ENCODE data around the gene SRMS. TPM values are rescaled to one million over a fixed set of nuclear protein-coding genes. Genes with fewer than 3 reads are reported as not detected.

The SRMS gene
- total RNA-seq, 1 experiment from 2014 or later: 0.79 TPM

DNA sequence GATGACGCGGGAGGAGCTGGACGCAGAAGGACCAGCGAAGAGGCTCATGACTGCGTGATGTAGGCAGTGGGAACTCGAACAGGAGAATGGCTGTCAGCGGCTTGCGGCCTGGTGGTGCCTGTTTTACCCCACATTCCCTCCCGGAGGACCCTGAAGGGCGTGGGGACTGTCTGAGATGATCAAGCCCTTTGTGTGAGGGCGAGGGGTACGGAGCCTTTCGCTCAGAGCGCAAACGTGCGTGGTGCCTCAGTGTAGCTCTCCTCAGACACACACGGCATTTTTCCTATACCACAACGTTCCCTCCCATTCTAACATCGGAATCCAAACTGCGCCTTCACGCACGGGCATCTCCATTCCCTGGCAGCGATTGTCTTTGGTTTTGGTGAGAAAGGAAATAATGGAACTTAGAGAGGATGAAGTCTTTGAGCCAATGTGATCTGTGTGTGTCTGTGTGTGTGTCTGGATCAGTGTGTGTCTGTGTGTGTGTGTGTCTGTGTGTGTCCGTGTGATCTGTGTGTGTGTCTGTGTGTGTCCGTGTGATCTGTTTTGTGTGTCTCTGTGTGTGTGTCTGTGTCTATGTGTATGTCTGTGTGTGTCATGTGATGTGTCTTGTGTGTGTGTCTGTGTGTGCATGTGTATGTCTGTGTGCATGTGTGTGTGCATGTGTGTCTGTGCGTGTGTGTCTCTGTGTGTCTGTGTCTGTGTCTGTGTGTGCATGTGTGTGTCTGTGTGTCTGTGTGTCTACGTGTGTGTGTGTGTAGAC lies 15.7 kb downstream of the SRMS start:
- no peak overlapping the region for H2BK20ac ChIP-seq (ENCODE audit: low read depth, low read length, poor library complexity, severe bottlenecking)
- Mint-ChIP-seq H3K36me3 (ENCODE audit: insufficient read depth in 1 of 3, low read depth in 3 of 3) (no peaks in the 10 kb centered on the region), H3K4me3 (no peak overlapping the region; a peak in 1 of 5 replicates), H3K27ac (peak overlapping the region in 2 of 3 experiments; percentile 0 to 2; a peak in 3 of 7 replicates), H3K27me3 (ENCODE audit: low read depth) (peaks cover 3% of the 10 kb centered on the region; the same call in 1 of the 2 replicates), H3K9me3 (no peaks in the 10 kb centered on the region), H3K4me1 (peaks cover 3 to 8% of the 10 kb centered on the region in 2 experiments; a peak in 3 of 4 replicates)
- no peaks in the 10 kb centered on the region for H3K4me1 ChIP-seq (ENCODE audit: insufficient read depth, low read length)
- no peak overlapping the region for H3K23ac ChIP-seq (ENCODE audit: insufficient read length, low read depth, low read length)
- no peaks in the 10 kb centered on the region for H3K27me3 ChIP-seq (ENCODE audit: insufficient read depth, low read length)
- peaks cover 5% of the 10 kb centered on the region for H4K20me1 ChIP-seq (ENCODE audit: control insufficient read depth, insufficient read depth, insufficient read length)
- TF ChIP-seq, protein P1, sequence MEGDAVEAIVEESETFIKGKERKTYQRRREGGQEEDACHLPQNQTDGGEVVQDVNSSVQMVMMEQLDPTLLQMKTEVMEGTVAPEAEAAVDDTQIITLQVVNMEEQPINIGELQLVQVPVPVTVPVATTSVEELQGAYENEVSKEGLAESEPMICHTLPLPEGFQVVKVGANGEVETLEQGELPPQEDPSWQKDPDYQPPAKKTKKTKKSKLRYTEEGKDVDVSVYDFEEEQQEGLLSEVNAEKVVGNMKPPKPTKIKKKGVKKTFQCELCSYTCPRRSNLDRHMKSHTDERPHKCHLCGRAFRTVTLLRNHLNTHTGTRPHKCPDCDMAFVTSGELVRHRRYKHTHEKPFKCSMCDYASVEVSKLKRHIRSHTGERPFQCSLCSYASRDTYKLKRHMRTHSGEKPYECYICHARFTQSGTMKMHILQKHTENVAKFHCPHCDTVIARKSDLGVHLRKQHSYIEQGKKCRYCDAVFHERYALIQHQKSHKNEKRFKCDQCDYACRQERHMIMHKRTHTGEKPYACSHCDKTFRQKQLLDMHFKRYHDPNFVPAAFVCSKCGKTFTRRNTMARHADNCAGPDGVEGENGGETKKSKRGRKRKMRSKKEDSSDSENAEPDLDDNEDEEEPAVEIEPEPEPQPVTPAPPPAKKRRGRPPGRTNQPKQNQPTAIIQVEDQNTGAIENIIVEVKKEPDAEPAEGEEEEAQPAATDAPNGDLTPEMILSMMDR (conservative IDR thresholded peaks at IDR 0.05): no peak
- no peak overlapping the region for H3K14ac ChIP-seq (ENCODE audit: insufficient read depth, low read length)
- no peak overlapping the region for H2BK120ac ChIP-seq (ENCODE audit: low read depth, low read length, poor library complexity, severe bottlenecking)
- no peak overlapping the region for H3K27ac ChIP-seq (ENCODE audit: insufficient read length, low read depth, low read length)
- H4K91ac ChIP-seq (ENCODE audit: insufficient read length, low read depth, low read length): no peak overlapping the region
- no peaks in the 10 kb centered on the region for H3K79me1 ChIP-seq (ENCODE audit: insufficient read depth, low read depth, low read length, poor library complexity, severe bottlenecking)
- H2AK5ac ChIP-seq (ENCODE audit: insufficient read length, low read length): no peak overlapping the region
- H4K5ac ChIP-seq (ENCODE audit: insufficient read length, low read depth, low read length): no peak overlapping the region
- H3K4me2 ChIP-seq (ENCODE audit: insufficient read depth, insufficient read length, low read length): no peak overlapping the region
- no peaks in the 10 kb centered on the region for H3K9me3 ChIP-seq (ENCODE audit: control insufficient read depth, low read depth, low read length)
- no CpG with 5 or more reads among the region's 27 CpGs for WGBS (ENCODE audit: extremely low coverage, insufficient read length, low lambda C conversion rate)
- DNase-seq: no peak
- H3K4ac ChIP-seq (ENCODE audit: low read depth, low read length): no peak overlapping the region
- no peak overlapping the region for H4K8ac ChIP-seq (replicated peaks; ENCODE audit: insufficient read length, low read depth, low read length)
- no peak overlapping the region for H2BK5ac ChIP-seq (ENCODE audit: insufficient read length, low read length)
- no peak overlapping the region for H3K18ac ChIP-seq (ENCODE audit: insufficient read length, low read depth, low read length)
- no peak overlapping the region for H2BK15ac ChIP-seq (ENCODE audit: low read depth, low read length)
- no peak overlapping the region for H3T11ph ChIP-seq (ENCODE audit: low read length)
- no peaks in the 10 kb centered on the region for H3K23me2 ChIP-seq (ENCODE audit: insufficient read length, low read depth, low read length, poor library complexity, severe bottlenecking)
- H3K9ac ChIP-seq (ENCODE audit: extremely low read depth, insufficient read length, low read length): no peak overlapping the region
- H3K56ac ChIP-seq (ENCODE audit: insufficient read length, low read depth, low read length): no peak overlapping the region
- no peak overlapping the region for H2AFZ ChIP-seq (ENCODE audit: low read length)
- H2BK12ac ChIP-seq (ENCODE audit: insufficient read length, low read depth, low read length): no peak overlapping the region
- H3K79me2 ChIP-seq (ENCODE audit: insufficient read depth, low read length): no peaks in the 10 kb centered on the region

All from H9 (cell line).